A549 (cell line): Measurements from ENCODE around the gene SCN5A. TPM values are rescaled to one million over a fixed set of nuclear protein-coding genes. Genes with fewer than 3 reads are reported as not detected.

Experiments
- ATAC-seq, 2 experiments: fragments of 200-7000 bp in 1 of 2; fragments of >200 bp in 1 of 2; cut with Nextera tagmentation in 1 of 2; cut with Tn5 transposase in 1 of 2; 3 replicates each; pipeline versions ENCODE4 v1.8.0 to v1.9.1; 2018 to 2020; ENCODE audit warnings: mild to moderate bottlenecking in 1 of 2, moderate library complexity in 1 of 2
- CTCF ChIA-PET: fragments of 300-600 bp; sonication (Branson Sonifier 250); formaldehyde crosslinking; extraction: SDS; loops from one replicate; lab custom pipeline; 2021; ENCODE audit warnings: antibody characterized with exemption, inconsistent platforms; lab: Yijun Ruan, JAX
- POLR2A ChIA-PET: fragments of 350-600 bp; formaldehyde crosslinking; extraction: SDS; loops from one replicate; lab custom pipeline; 2021; ENCODE audit warnings: antibody characterized with exemption, inconsistent platforms; lab: Yijun Ruan, JAX
- DNase-seq, 2 experiments: peaks; one replicate each; pipeline versions ENCODE4 v3.0.0 to v3.0.0-alpha.2; 2011 to 2016; ENCODE audit warnings: low read depth in 1 of 2, low spot score in 1 of 2
- FAIRE-seq: peaks from 2 replicates; lab custom pipeline; 2011; peaks lifted over from hg19 to GRCh38; lab: Jason Lieb, UNC
- H3K27ac ChIP-seq, 2 experiments: fragments of >200 bp; sonication (Bioruptor Twin); formaldehyde crosslinking; 3 replicates each; pipeline ENCODE4 v1.5.1; 2016 to 2017
- H3K4me1 ChIP-seq: fragments of >200 bp; sonication (Bioruptor Twin); formaldehyde crosslinking; 3 replicates; pipeline ENCODE4 v1.6.1; 2016
- H3K4me2 ChIP-seq: fragments of >200 bp; sonication (Bioruptor Twin); formaldehyde crosslinking; 3 replicates; pipeline ENCODE4 v1.6.1; 2016
- H3K4me3 ChIP-seq: fragments of >200 bp; sonication (Bioruptor Twin); formaldehyde crosslinking; 3 replicates; pipeline ENCODE4 v1.5.1; 2016
- H3K9me3 ChIP-seq: fragments of >200 bp; sonication (Bioruptor Twin); formaldehyde crosslinking; 3 replicates; pipeline ENCODE4 v1.6.1; 2016
- CEBPB ChIP-seq, 2 experiments: fragments of >200 bp in 1 of 2; sonication (Bioruptor Twin) in 1 of 2; formaldehyde crosslinking in 1 of 2; IDR thresholded peaks; 2 replicates each; pipeline ENCODE4 v1.6.1; 2012 to 2016
- CHD2 ChIP-seq: fragments of 150-350 bp; IDR thresholded peaks from 2 replicates; pipeline ENCODE4 v1.6.1; 2014; ENCODE audit warnings: low read length; ENCODE audit not compliant: partially characterized antibody
- CHD4 ChIP-seq: fragments of 200-600 bp; sonication (generic); IDR thresholded peaks from 2 replicates; pipeline ENCODE4 v1.6.1; 2016; ENCODE audit warnings: antibody characterized with exemption, mild to moderate bottlenecking, borderline replicate concordance
- EHMT2 ChIP-seq: fragments of 200-600 bp; sonication (generic); IDR thresholded peaks from 2 replicates; pipeline ENCODE4 v1.6.1; 2016; ENCODE audit warnings: antibody characterized with exemption, low read depth, mild to moderate bottlenecking, moderate library complexity
- ELK1 ChIP-seq: fragments of 150-350 bp; IDR thresholded peaks from 2 replicates; pipeline ENCODE4 v1.6.1; 2014; ENCODE audit warnings: low read depth, mild to moderate bottlenecking, low read length
- ESRRA ChIP-seq: fragments of 150-350 bp; IDR thresholded peaks from 2 replicates; pipeline ENCODE4 v1.6.1; 2014; ENCODE audit warnings: mild to moderate bottlenecking, low read length, borderline replicate concordance
- FOXS1 ChIP-seq: fragments of 250-450 bp; sonication (Bioruptor Pico); IDR thresholded peaks from 2 replicates; pipeline ENCODE4 v1.5.0; 2020; ENCODE audit warnings: mild to moderate bottlenecking, moderate library complexity
- HDAC2 ChIP-seq: fragments of 200-600 bp; sonication (generic); IDR thresholded peaks from 2 replicates; pipeline ENCODE4 v1.6.1; 2016
- HMGXB4 ChIP-seq: fragments of 250-450 bp; sonication (Bioruptor Pico); IDR thresholded peaks from 2 replicates; pipeline ENCODE4 v1.5.0; 2021; ENCODE audit warnings: mild to moderate bottlenecking, moderate library complexity, borderline replicate concordance
- HOXB13 ChIP-seq: fragments of 250-450 bp; sonication (Bioruptor Pico); IDR thresholded peaks from 2 replicates; pipeline ENCODE4 v1.5.0; 2020; ENCODE audit warnings: low read depth, mild to moderate bottlenecking, moderate library complexity
- HOXB5 ChIP-seq: fragments of 250-450 bp; sonication (Bioruptor Pico); IDR thresholded peaks from 2 replicates; pipeline ENCODE4 v1.5.0; 2020; ENCODE audit warnings: mild to moderate bottlenecking, moderate library complexity
- JUN ChIP-seq, 2 experiments: fragments of >200 bp; sonication (Bioruptor Twin); formaldehyde crosslinking; IDR thresholded peaks; 2 replicates in 1 of 2; 3 replicates in 1 of 2; pipeline ENCODE4 v1.6.1; 2016 to 2017
- JUNB ChIP-seq: fragments of >200 bp; sonication (Bioruptor Twin); formaldehyde crosslinking; IDR thresholded peaks from 2 replicates; pipeline ENCODE4 v1.6.1; 2016
- MAFK ChIP-seq: fragments of 450-650 bp; IDR thresholded peaks from 2 replicates; pipeline ENCODE4 v1.6.1; 2014; ENCODE audit not compliant: partially characterized antibody
- MAZ ChIP-seq: fragments of 150-350 bp; IDR thresholded peaks from 2 replicates; pipeline ENCODE4 v1.6.1; 2014; ENCODE audit warnings: antibody characterized with exemption, low read depth, low read length, borderline replicate concordance
- MYC ChIP-seq: IDR thresholded peaks from 2 replicates; pipeline ENCODE4 v1.6.1; 2012; ENCODE audit warnings: mild to moderate bottlenecking, inconsistent platforms, low read length, improper control_type of control experiment, borderline replicate concordance
- PBX3 ChIP-seq: IDR thresholded peaks from 2 replicates; pipeline ENCODE4 v1.6.1; 2012
- PHF8 ChIP-seq: fragments of 200-600 bp; sonication (generic); IDR thresholded peaks from 2 replicates; pipeline ENCODE4 v1.6.1; 2016; ENCODE audit warnings: low read depth, mild to moderate bottlenecking, antibody characterized with exemption, moderate library complexity, borderline replicate concordance
- POLR2A ChIP-seq: IDR thresholded peaks from 2 replicates; pipeline ENCODE4 v1.6.1; 2012; ENCODE audit warnings: mild to moderate bottlenecking, low read length
- RAD21 ChIP-seq, 2 experiments: fragments of >200 bp in 1 of 2; sonication (Bioruptor Twin) in 1 of 2; formaldehyde crosslinking in 1 of 2; IDR thresholded peaks in 1 of 2; conservative IDR thresholded peaks in 1 of 2; 2 replicates in 1 of 2; 3 replicates in 1 of 2; pipeline ENCODE4 v1.6.1; 2012 to 2018; ENCODE audit warnings: inconsistent platforms in 1 of 2
- RFX5 ChIP-seq: fragments of 450-650 bp; IDR thresholded peaks from 2 replicates; pipeline ENCODE4 v1.7.1; 2014; ENCODE audit warnings: antibody characterized with exemption, mild to moderate bottlenecking, moderate library complexity
- ZFP36 ChIP-seq: fragments of 450-650 bp; IDR thresholded peaks from 2 replicates; pipeline ENCODE4 v1.6.1; 2014; ENCODE audit warnings: borderline replicate concordance; ENCODE audit not compliant: partially characterized antibody
- ZSCAN20 ChIP-seq: fragments of 250-450 bp; sonication (Bioruptor Pico); IDR thresholded peaks from 2 replicates; pipeline ENCODE4 v1.8.0; 2022; ENCODE audit warnings: mild to moderate bottlenecking, moderate library complexity
- WGBS: methylation state at CpG from one replicate; pipeline ENCODE4 v1.1.6; 2017; ENCODE audit errors: missing lambda C conversion rate; 5-methylcytosine and 5-hydroxymethylcytosine counted together
- polyA plus RNA-seq, 4 experiments: library from polyadenylated mRNA; depleted of rRNA in 3 of 4; stranded (reverse); fragments of >200 nt; fragmentation: RNase III in 1 of 4; extraction: RNeasy Plus Mini Kit Qiagen cat#74134 plus additional on column Dnase treatment in 1 of 4; gene quantifications; 2 replicates in 3 of 4; 3 replicates in 1 of 4; pipeline ENCODE4 v1.2.3, GENCODE V29; 2011 to 2017
- TF ChIP-seq, protein P1 (sequence below): fragments of 450-650 bp; IDR thresholded peaks from 2 replicates; pipeline ENCODE4 v1.6.1; 2014; ENCODE audit warnings: antibody characterized with exemption
- TF ChIP-seq, protein P2 (sequence below): fragments of >200 bp; sonication (Bioruptor Twin); formaldehyde crosslinking; IDR thresholded peaks from 3 replicates; pipeline ENCODE4 v1.6.1; 2016

Gene SCN5A
- polyA plus RNA-seq, 2 of the 4 experiments (the other 2 are of a cell fraction): 0.09 to 0.19 TPM

DNA sequence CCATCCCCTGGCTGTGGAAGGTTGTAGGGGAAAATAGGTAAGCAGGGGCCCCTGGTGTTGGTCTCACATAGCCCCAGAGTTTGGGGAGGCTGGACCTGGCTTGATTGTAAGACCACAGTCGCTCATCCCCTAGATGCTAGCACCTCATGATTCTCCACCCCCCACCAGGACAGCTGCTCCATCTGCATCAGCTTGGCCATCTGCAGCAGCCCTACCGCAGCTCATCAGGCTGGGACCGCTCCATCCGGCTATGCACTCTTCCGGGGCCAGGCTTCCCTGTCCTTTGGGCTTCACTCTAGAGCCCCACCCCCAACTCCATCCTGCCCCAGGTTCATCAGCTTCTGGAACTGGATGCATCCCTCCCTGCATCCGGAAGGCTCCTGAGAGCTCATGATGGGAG lies 12.6 kb downstream of the SCN5A start:
- H3K4me1 ChIP-seq: no peaks in the 10 kb centered on the region
- FAIRE-seq (no peak), ATAC-seq (no peak), DNase-seq (no peak)
- ChIA-PET POLR2A (no interaction called here), CTCF (interaction anchor here (1.3 to 3.2 kb wide), 3 partner anchors 10 to 363 kb away, joined by 3 to 18 read pairs (median 4); no protein-coding TSS in a partner anchor)
- no peak overlapping the region for H3K27ac ChIP-seq
- 62% methylated on average over 6 of the region's 6 CpGs for WGBS
- TF ChIP-seq EHMT2 (no peak), MAFK (no peak), HOXB5 (CRISPR knock-in tag) (no peak), PBX3 (no peak), RAD21 (conservative IDR thresholded peaks at IDR 0.05 in 1 of 2, IDR thresholded peaks at IDR 0.05 in 1 of 2) (no peak), CHD4 (no peak), HOXB13 (CRISPR knock-in tag) (no peak), ZFP36 (no peak), HMGXB4 (no peak), CEBPB (IDR thresholded peaks at IDR 0.05) (no peak), HDAC2 (no peak), ZSCAN20 (CRISPR knock-in tag) (no peak), ESRRA (no peak), MAZ (no peak), ELK1 (no peak), RFX5 (no peak), CHD2 (no peak), JUNB (no peak)
- TF ChIP-seq, protein P1, sequence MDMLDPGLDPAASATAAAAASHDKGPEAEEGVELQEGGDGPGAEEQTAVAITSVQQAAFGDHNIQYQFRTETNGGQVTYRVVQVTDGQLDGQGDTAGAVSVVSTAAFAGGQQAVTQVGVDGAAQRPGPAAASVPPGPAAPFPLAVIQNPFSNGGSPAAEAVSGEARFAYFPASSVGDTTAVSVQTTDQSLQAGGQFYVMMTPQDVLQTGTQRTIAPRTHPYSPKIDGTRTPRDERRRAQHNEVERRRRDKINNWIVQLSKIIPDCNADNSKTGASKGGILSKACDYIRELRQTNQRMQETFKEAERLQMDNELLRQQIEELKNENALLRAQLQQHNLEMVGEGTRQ: no peak
- TF ChIP-seq, protein P2, sequence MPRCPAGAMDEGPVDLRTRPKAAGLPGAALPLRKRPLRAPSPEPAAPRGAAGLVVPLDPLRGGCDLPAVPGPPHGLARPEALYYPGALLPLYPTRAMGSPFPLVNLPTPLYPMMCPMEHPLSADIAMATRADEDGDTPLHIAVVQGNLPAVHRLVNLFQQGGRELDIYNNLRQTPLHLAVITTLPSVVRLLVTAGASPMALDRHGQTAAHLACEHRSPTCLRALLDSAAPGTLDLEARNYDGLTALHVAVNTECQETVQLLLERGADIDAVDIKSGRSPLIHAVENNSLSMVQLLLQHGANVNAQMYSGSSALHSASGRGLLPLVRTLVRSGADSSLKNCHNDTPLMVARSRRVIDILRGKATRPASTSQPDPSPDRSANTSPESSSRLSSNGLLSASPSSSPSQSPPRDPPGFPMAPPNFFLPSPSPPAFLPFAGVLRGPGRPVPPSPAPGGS: no peak
- no peaks in the 10 kb centered on the region for H3K9me3 ChIP-seq
- no peak overlapping the region for H3K4me3 ChIP-seq
- H3K4me2 ChIP-seq: no peak overlapping the region

DNA sequence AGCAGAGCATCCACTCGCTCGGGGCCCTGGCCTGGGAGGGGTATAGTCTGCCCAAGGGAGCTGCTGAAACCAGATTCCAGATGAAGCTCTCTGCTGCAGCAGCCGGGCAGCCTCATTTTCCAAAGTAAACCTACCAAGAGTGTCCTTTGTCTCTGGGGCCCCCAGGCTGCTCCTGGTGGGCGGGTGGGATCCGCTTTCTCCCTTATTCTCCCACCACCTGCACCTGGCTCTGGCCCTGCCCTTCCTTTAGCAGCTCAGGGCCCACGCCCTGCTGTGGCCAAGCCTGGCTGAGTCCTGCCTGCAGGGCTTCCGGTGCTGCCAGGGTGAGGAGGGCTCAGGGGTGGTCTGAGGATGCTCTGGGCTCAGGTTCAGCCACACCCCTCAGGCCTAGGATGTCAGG lies 13.0 kb downstream of the SCN5A start:
- POLR2A ChIA-PET: no interaction called here
- ATAC-seq: no peak

More for the DNA sequence above, 13.0 kb downstream of the SCN5A start:
- DNase-seq (no peak), FAIRE-seq (no peak)
- H3K9me3 ChIP-seq: no peaks in the 10 kb centered on the region
- no peaks in the 10 kb centered on the region for H3K4me1 ChIP-seq
- no peak overlapping the region for H3K27ac ChIP-seq
- CTCF ChIA-PET: interaction anchor here (1.3 to 3.2 kb wide), 3 partner anchors 11 to 363 kb away, joined by 3 to 18 read pairs (median 4); no protein-coding TSS in a partner anchor
- H3K4me3 ChIP-seq: no peak overlapping the region
- TF ChIP-seq FOXS1 (no peak), PHF8 (no peak), EHMT2 (no peak), JUN (IDR thresholded peaks at IDR 0.05) (no peak), POLR2A (no peak), MYC (no peak), RAD21 (conservative IDR thresholded peaks at IDR 0.05 in 1 of 2, IDR thresholded peaks at IDR 0.05 in 1 of 2) (no peak)
- TF ChIP-seq, protein P1: no peak
- H3K4me2 ChIP-seq: no peak overlapping the region
- 38% methylated on average over 7 of the region's 7 CpGs for WGBS
